Stomach (tissue), 4 donors: Measurements from ENCODE around the gene MERTK.
A peak's percentile ranks its signal among the peaks of the same experiment; 100 is the strongest.

ENCODE experiments used
- CTCF ChIP-seq, 7 experiments: fragments of 450-650 bp in 4 of 7; fragments of 200-600 bp in 3 of 7; sonication (generic) in 3 of 7; IDR thresholded peaks; one replicate each; pipeline ENCODE4 v1.5.1; 2016 to 2019; ENCODE audit warnings: antibody characterized with exemption in 7 of 7, control low read depth in 2 of 7, mild to moderate bottlenecking in 1 of 7
- EP300 ChIP-seq: sonication (generic); formaldehyde crosslinking; IDR thresholded peaks from one replicate; pipeline ENCODE4 v1.6.1; 2017; ENCODE audit warnings: antibody characterized with exemption
- POLR2A ChIP-seq, 4 donors: fragments of 450-650 bp; IDR thresholded peaks; one replicate each; pipeline ENCODE4 v1.6.1; 2016; ENCODE audit warnings: antibody characterized with exemption in 4 of 4, control low read depth in 2 of 4, mild to moderate bottlenecking in 1 of 4, moderate library complexity in 1 of 4

DNA sequence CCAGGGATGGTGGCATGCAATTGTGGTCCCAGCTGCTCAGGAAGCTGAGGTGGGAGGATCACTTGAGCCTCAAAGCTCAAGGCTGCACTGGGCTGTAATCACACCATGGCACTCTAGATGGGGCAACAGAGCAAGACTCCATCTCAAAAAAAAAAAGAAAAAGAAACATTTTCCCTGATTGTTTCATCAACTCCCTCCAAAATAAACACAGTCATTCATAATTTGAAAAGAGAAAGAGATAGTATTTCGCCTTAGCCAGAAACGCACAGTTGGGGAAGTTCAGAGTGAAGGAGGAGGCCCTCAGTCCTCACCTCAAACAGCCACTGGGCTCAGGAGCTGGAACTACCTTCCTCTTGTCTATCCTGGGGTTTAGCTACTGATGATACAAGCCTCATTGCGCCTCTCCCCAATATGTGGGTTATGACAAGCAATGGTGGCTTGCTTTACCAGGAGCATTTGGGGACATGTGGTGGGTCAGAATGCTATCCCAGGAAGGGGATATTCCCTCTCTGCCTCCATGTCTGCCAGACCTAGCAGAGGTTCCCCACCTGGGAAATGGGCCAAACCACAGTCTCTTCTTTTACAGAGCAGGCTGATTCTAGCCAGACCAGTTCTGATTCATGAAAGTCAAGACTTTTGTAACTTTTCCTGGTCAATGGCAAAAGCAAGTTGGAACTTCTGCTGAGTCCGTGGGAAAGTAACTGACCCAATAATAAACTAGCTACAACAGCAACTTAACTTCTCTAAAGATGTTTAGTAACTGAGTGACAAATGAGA is 134.5 kb downstream of the MERTK start:
- TF ChIP-seq CTCF (IDR thresholded peaks at IDR 0.05): peak in 1 of 7 experiments; percentile 26
- TF ChIP-seq POLR2A (IDR thresholded peaks at IDR 0.05): no peak
- no peak for TF ChIP-seq EP300
